HEK293 (cell line): Measurements from ENCODE around the gene SIL1.

Source experiments
- KLF1 ChIP-seq: fragments of 450-650 bp; formaldehyde crosslinking; IDR thresholded peaks from 2 replicates; pipeline ENCODE4 v1.5.1; 2016; ENCODE audit warnings: missing biosample characterization, missing genetic modification characterization
- SALL2 ChIP-seq: fragments of 450-650 bp; formaldehyde crosslinking; IDR thresholded peaks from 2 replicates; pipeline ENCODE4 v1.5.0; 2017; ENCODE audit warnings: missing biosample characterization, mild to moderate bottlenecking, missing genetic modification characterization, borderline replicate concordance
- ZBTB8A ChIP-seq: fragments of 450-650 bp; formaldehyde crosslinking; IDR thresholded peaks from 2 replicates; pipeline ENCODE4 v1.5.1; 2016; ENCODE audit warnings: missing biosample characterization, missing genetic modification characterization
- ZIC2 ChIP-seq: fragments of 450-650 bp; formaldehyde crosslinking; IDR thresholded peaks from 2 replicates; pipeline ENCODE4 v1.5.1; 2016; ENCODE audit warnings: missing biosample characterization, missing genetic modification characterization
- ZNF16 ChIP-seq: fragments of 450-650 bp; formaldehyde crosslinking; IDR thresholded peaks from 2 replicates; pipeline ENCODE4 v1.5.1; 2016; ENCODE audit warnings: low read depth, missing biosample characterization, missing genetic modification characterization
- ZNF350 ChIP-seq: fragments of 450-650 bp; formaldehyde crosslinking; IDR thresholded peaks from 2 replicates; pipeline ENCODE4 v1.5.0; 2017; ENCODE audit warnings: missing biosample characterization, mild to moderate bottlenecking, missing genetic modification characterization
- ZNF529 ChIP-seq: fragments of 450-650 bp; formaldehyde crosslinking; IDR thresholded peaks from 2 replicates; pipeline ENCODE4 v1.5.1; 2017; ENCODE audit warnings: missing genetic modification characterization, missing biosample characterization; ENCODE audit not compliant: insufficient replicate concordance
- TF ChIP-seq, protein P1 (sequence below): fragments of 450-650 bp; formaldehyde crosslinking; IDR thresholded peaks from 2 replicates; pipeline ENCODE4 v1.5.1; 2016; ENCODE audit warnings: missing biosample characterization, missing genetic modification characterization
- TF ChIP-seq, protein P2 (sequence below): fragments of 450-650 bp; formaldehyde crosslinking; IDR thresholded peaks from 2 replicates; pipeline ENCODE4 v1.5.1; 2016; ENCODE audit warnings: missing biosample characterization, missing genetic modification characterization, borderline replicate concordance
- TF ChIP-seq, protein P3 (sequence below): fragments of 450-650 bp; formaldehyde crosslinking; IDR thresholded peaks from 2 replicates; pipeline ENCODE4 v1.5.1; 2016; ENCODE audit warnings: missing biosample characterization, missing genetic modification characterization
- TF ChIP-seq, protein P4 (sequence below): fragments of 450-650 bp; formaldehyde crosslinking; IDR thresholded peaks from 2 replicates; pipeline ENCODE4 v1.5.1; 2016; ENCODE audit warnings: missing biosample characterization, missing genetic modification characterization

DNA sequence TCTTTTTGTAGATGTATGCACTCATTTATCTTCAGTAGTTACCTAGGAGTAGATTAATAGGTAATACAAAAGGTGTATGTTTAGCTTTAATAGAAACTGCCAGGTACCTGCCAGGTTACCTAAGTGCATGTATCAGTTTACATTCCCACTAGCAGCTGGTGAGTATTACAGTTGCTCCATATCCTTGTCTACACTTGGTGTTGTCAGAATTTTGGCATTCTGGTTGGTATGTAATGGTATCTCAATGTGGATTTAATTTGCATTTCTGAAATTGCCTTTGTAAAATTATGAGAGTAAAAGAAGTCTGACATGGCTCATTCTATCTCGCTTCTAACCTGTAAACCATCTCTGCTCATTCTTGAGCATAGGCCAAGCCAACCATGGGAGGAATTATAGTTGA is 38.3 kb upstream of the SIL1 start:
- TF ChIP-seq ZNF350 (no peak), SALL2 (tag by site-specific recombination) (no peak), ZIC2 (tag by site-specific recombination) (no peak), ZNF16 (tag by site-specific recombination) (no peak), ZNF529 (tag by site-specific recombination) (no peak), KLF1 (tag by site-specific recombination) (no peak), ZBTB8A (no peak)
- TF ChIP-seq, protein P1, sequence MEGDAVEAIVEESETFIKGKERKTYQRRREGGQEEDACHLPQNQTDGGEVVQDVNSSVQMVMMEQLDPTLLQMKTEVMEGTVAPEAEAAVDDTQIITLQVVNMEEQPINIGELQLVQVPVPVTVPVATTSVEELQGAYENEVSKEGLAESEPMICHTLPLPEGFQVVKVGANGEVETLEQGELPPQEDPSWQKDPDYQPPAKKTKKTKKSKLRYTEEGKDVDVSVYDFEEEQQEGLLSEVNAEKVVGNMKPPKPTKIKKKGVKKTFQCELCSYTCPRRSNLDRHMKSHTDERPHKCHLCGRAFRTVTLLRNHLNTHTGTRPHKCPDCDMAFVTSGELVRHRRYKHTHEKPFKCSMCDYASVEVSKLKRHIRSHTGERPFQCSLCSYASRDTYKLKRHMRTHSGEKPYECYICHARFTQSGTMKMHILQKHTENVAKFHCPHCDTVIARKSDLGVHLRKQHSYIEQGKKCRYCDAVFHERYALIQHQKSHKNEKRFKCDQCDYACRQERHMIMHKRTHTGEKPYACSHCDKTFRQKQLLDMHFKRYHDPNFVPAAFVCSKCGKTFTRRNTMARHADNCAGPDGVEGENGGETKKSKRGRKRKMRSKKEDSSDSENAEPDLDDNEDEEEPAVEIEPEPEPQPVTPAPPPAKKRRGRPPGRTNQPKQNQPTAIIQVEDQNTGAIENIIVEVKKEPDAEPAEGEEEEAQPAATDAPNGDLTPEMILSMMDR, result no peak
- TF ChIP-seq, protein P2, sequence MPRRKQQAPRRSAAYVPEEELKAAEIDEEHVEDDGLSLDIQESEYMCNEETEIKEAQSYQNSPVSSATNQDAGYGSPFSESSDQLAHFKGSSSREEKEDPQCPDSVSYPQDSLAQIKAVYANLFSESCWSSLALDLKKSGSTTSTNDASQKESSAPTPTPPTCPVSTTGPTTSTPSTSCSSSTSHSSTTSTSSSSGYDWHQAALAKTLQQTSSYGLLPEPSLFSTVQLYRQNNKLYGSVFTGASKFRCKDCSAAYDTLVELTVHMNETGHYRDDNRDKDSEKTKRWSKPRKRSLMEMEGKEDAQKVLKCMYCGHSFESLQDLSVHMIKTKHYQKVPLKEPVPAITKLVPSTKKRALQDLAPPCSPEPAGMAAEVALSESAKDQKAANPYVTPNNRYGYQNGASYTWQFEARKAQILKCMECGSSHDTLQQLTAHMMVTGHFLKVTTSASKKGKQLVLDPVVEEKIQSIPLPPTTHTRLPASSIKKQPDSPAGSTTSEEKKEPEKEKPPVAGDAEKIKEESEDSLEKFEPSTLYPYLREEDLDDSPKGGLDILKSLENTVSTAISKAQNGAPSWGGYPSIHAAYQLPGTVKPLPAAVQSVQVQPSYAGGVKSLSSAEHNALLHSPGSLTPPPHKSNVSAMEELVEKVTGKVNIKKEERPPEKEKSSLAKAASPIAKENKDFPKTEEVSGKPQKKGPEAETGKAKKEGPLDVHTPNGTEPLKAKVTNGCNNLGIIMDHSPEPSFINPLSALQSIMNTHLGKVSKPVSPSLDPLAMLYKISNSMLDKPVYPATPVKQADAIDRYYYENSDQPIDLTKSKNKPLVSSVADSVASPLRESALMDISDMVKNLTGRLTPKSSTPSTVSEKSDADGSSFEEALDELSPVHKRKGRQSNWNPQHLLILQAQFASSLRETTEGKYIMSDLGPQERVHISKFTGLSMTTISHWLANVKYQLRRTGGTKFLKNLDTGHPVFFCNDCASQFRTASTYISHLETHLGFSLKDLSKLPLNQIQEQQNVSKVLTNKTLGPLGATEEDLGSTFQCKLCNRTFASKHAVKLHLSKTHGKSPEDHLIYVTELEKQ (tag by site-specific recombination), result no peak
- TF ChIP-seq, protein P3, sequence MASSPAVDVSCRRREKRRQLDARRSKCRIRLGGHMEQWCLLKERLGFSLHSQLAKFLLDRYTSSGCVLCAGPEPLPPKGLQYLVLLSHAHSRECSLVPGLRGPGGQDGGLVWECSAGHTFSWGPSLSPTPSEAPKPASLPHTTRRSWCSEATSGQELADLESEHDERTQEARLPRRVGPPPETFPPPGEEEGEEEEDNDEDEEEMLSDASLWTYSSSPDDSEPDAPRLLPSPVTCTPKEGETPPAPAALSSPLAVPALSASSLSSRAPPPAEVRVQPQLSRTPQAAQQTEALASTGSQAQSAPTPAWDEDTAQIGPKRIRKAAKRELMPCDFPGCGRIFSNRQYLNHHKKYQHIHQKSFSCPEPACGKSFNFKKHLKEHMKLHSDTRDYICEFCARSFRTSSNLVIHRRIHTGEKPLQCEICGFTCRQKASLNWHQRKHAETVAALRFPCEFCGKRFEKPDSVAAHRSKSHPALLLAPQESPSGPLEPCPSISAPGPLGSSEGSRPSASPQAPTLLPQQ, result no peak
- TF ChIP-seq, protein P4, sequence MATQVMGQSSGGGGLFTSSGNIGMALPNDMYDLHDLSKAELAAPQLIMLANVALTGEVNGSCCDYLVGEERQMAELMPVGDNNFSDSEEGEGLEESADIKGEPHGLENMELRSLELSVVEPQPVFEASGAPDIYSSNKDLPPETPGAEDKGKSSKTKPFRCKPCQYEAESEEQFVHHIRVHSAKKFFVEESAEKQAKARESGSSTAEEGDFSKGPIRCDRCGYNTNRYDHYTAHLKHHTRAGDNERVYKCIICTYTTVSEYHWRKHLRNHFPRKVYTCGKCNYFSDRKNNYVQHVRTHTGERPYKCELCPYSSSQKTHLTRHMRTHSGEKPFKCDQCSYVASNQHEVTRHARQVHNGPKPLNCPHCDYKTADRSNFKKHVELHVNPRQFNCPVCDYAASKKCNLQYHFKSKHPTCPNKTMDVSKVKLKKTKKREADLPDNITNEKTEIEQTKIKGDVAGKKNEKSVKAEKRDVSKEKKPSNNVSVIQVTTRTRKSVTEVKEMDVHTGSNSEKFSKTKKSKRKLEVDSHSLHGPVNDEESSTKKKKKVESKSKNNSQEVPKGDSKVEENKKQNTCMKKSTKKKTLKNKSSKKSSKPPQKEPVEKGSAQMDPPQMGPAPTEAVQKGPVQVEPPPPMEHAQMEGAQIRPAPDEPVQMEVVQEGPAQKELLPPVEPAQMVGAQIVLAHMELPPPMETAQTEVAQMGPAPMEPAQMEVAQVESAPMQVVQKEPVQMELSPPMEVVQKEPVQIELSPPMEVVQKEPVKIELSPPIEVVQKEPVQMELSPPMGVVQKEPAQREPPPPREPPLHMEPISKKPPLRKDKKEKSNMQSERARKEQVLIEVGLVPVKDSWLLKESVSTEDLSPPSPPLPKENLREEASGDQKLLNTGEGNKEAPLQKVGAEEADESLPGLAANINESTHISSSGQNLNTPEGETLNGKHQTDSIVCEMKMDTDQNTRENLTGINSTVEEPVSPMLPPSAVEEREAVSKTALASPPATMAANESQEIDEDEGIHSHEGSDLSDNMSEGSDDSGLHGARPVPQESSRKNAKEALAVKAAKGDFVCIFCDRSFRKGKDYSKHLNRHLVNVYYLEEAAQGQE (tag by site-specific recombination), result no peak
